GM18507 (cell line): ENCODE measurements around the gene NTRK1.

Experiments used
- DNase-seq: peaks from one replicate; pipeline ENCODE4 v3.0.0; 2011; ENCODE audit warnings: low read depth; ENCODE audit not compliant: insufficient read length; ENCODE audit errors: extremely low spot score
- FAIRE-seq: peaks from 2 replicates; lab custom pipeline; 2011; peaks lifted over from hg19 to GRCh38; lab: Jason Lieb, UNC

NTRK1 gene

DNA sequence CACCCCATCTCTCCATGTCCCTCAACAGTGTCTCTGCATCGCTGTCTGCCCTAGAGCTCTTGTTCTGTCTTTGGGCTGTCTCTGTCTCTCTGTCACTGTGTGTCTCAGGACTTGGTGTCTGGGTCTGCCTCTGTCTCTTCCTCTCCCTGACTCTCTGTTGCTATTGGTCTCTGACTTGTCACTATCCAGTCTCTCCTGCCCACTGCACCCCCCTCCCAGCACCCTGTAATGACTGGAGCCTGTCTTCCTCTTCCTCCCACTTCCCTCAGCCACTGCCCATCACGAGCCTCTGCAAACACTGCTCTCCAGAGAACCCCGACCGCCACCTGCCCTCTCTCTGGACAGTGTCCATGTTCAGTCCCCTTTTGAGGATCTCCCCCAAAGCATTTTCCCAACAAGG is 45.0 kb downstream of the NTRK1 start:
- no peak for FAIRE-seq
- DNase-seq: no peak

GRCh38 chr1:156906206-156906906 is 45.7 kb downstream of the NTRK1 start:
- FAIRE-seq (no peak), DNase-seq (no peak)

- no peak for DNase-seq
- no peak for FAIRE-seq
Observed at GRCh38 chr1:156908541-156908940, 47.9 kb downstream of the NTRK1 start.

GRCh38 chr1:156908955-156909354 is 48.3 kb downstream of the NTRK1 start:
- no peak for DNase-seq
- FAIRE-seq: no peak

- DNase-seq (no peak), FAIRE-seq (no peak)
Observed at GRCh38 chr1:156909671-156910070, 49.0 kb downstream of the NTRK1 start.

GRCh38 chr1:156910309-156910782 is 49.7 kb downstream of the NTRK1 start:
- FAIRE-seq (no peak), DNase-seq (peak; percentile 49)

DNA sequence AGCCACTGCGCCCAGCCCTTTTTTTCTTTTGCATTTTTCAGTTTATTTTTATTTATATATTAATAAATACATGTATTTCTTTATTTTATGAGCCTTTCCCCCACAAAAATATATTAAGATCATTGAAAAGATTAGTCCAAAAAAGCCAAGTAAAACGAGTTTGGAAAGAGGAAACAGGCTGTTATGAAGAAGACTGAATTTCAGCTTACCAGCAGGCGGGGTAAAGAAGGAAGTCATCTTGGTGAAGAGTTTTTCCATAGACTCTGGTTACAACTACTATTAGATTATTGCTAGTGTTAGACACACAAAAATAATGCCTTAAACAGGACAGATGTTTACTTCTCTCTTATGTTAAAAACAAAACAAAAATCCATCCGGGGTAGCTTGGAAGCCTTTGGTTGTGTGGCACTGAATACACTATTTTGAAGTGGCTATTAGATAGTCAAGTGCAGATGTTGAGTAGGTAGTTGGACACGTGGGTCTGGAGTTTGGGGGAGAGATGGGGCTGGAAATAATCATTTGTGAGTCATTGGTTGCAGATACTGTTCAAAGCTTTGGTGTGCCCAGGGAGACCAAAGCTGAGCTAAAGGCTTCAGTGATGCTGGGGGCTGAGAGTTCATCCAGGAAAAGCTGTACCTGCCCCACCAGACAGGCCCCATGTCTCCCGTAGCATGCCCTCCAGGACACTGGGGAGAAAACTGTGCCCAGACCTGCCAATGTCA is 51.1 kb downstream of the NTRK1 start:
- no peak for DNase-seq

GRCh38 chr1:156912310-156912709 is 51.6 kb downstream of the NTRK1 start:
- DNase-seq: no peak
- no peak for FAIRE-seq

More for the DNA sequence above, 51.1 kb downstream of the NTRK1 start:
- no peak for FAIRE-seq

DNA sequence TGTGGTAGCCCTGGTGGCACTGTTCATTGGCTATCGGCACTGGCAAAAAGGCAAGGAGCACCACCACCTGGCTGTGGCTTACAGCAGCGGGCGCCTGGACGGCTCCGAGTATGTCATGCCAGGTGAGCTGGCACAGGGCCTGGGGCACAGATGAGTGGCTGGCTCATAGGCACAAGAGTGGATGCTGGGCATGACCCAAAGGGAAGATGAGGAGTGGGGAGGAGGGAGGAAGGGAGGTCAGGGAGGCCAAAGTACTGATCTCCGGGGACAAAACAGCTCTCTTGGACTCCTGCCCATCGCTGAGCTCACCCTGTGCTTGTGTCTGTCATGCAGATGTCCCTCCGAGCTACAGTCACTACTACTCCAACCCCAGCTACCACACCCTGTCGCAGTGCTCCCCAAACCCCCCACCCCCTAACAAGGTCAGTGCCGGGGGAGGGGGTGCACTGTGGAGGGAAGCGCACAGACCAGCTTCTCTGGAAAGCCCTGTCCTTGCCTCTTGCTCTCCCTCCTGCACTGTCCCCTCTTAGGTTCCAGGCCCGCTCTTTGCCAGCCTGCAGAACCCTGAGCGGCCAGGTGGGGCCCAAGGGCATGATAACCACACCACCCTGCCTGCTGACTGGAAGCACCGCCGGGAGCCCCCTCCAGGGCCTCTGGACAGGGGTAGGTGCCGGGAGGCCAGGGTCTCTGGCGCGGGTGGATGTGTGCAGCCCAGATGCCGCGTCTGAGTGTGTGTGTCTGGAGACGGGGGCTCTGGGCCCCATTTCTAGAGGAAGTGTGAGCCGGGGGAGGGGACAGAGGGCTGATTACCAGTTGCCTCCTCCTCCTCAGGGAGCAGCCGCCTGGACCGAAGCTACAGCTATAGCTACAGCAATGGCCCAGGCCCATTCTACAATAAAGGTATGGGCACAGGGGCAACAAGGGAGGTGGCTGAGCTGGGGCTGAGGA is 52.5 kb downstream of the NTRK1 start:
- FAIRE-seq (no peak), DNase-seq (no peak)

GRCh38 chr1:156913809-156914387 is 53.2 kb downstream of the NTRK1 start:
- FAIRE-seq: no peak

DNA sequence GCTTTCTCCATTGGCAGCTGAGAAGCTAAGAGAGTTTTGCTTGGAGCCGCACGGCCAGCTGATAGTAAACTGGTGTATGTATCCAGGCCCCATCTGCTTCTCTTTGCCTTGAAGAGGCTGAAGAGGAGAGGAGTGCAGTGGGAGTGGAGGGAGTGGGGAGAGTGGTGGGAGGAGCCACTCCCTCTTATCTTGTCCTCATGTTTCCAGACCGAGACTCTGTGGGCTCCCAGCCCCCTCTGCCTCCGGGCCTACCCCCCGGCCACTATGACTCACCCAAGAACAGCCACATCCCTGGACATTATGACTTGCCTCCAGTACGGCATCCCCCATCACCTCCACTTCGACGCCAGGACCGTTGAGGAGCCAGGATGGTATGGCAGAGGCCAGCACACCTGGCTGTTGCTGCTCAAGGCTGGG is 53.8 kb downstream of the NTRK1 start:
- FAIRE-seq (no peak), DNase-seq (no peak)

More at GRCh38 chr1:156913809-156914387, 53.2 kb downstream of the NTRK1 start:
- no peak for DNase-seq

- FAIRE-seq (no peak), DNase-seq (no peak)
Observed at GRCh38 chr1:156920233-156921052, 59.8 kb downstream of the NTRK1 start, which contains the start of gene LRRC71. LRRC71 (plus strand) TSS chr1:156920632; CDS start chr1:156920804, 172 bp downstream.

- FAIRE-seq: no peak
- no peak for DNase-seq
Observed at GRCh38 chr1:156921053-156921529, 60.4 kb downstream of the NTRK1 start.

- DNase-seq: no peak
- no peak for FAIRE-seq
Observed at GRCh38 chr1:156922986-156923669, 62.5 kb downstream of the NTRK1 start.

GRCh38 chr1:156923670-156924477 is 63.2 kb downstream of the NTRK1 start:
- no peak for FAIRE-seq
- DNase-seq: no peak

DNA sequence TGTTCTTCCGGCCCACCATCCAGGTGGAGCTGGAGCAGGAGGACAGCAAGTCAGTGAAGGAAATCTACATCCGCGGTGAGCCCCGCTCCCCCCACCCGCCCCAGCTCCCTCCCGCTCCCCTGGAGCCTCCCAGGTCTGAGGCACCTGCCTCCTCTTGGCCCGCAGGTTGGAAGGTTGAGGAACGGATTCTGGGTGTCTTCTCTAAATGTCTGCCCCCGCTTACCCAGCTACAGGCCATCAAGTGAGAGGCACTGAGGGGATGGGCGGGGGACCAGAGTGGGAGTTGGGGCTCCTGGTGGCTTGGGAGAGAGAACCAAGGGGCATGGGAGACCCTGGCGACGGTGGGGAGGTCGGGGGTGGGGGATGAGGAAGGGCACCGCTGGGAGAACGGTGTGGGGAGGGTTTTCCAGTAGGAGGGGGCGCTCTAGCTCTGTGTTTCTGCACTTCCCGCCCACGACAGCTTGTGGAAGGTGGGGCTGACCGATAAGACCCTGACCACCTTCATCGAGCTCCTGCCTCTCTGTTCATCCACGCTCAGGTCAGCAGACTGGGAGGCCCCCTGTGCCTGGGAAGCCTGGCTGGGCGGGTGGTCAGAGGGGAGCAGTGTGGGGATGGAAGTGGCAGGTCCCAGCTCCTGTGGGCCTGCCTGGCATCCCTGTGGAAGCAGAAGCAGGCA is 64.0 kb downstream of the NTRK1 start:
- no peak for DNase-seq
- FAIRE-seq: no peak
